DOHH2 (cell line): ENCODE results near the gene APBA2.

Source experiments
- H3F3A ChIP-seq: fragments of 200-600 bp; sonication (generic), shearing (Covaris generic); 2 replicates; pipeline ENCODE4 v1.6.0; 2016; ENCODE audit warnings: antibody characterized with exemption, mild to moderate bottlenecking; ENCODE audit not compliant: control insufficient read depth, insufficient read depth
- H3K27ac ChIP-seq: fragments of 200-600 bp; sonication (generic); 2 replicates; pipeline ENCODE4 v1.5.1; 2014; ENCODE audit warnings: low read depth, mild to moderate bottlenecking, low read length, moderate library complexity
- H3K27me3 ChIP-seq: fragments of 200-600 bp; sonication (generic); 2 replicates; pipeline ENCODE4 v1.6.1; 2014; ENCODE audit warnings: mild to moderate bottlenecking, low read length, mixed read lengths; ENCODE audit not compliant: control insufficient read depth
- H3K36me3 ChIP-seq: fragments of 200-600 bp; sonication (generic); 2 replicates; pipeline ENCODE4 v1.6.1; 2014; ENCODE audit warnings: mild to moderate bottlenecking, low read length, moderate library complexity, mixed read lengths; ENCODE audit not compliant: control insufficient read depth
- H3K4me1 ChIP-seq: fragments of 200-600 bp; sonication (generic); 2 replicates; pipeline ENCODE4 v1.6.1; 2014; ENCODE audit warnings: mild to moderate bottlenecking, low read length, mixed read lengths; ENCODE audit not compliant: control insufficient read depth
- H3K4me2 ChIP-seq: fragments of 200-600 bp; sonication (generic); 2 replicates; pipeline ENCODE4 v1.6.0; 2014; ENCODE audit warnings: mild to moderate bottlenecking, low read length, moderate library complexity
- H3K4me3 ChIP-seq: fragments of 200-600 bp; sonication (generic); 2 replicates; pipeline ENCODE4 v1.5.1; 2014; ENCODE audit warnings: mild to moderate bottlenecking, low read length, mixed read lengths
- H3K79me2 ChIP-seq: fragments of 200-600 bp; sonication (generic); 2 replicates; pipeline ENCODE4 v1.6.1; 2014; ENCODE audit warnings: mild to moderate bottlenecking, low read length, mixed read lengths; ENCODE audit not compliant: control insufficient read depth
- H3K9me2 ChIP-seq: fragments of 200-600 bp; sonication (generic); replicated peaks from 2 replicates; pipeline ENCODE4 v1.6.1; 2014; ENCODE audit warnings: mild to moderate bottlenecking, low read length, mixed read lengths; ENCODE audit not compliant: control insufficient read depth
- H3K9me3 ChIP-seq: fragments of 200-600 bp; sonication (generic); 2 replicates; pipeline ENCODE4 v1.6.1; 2014; ENCODE audit warnings: antibody characterized with exemption, low read length, mixed read lengths; ENCODE audit not compliant: control insufficient read depth, insufficient read depth
- H4K20me1 ChIP-seq: fragments of 200-600 bp; sonication (generic); 2 replicates; pipeline ENCODE4 v1.6.0; 2014; ENCODE audit warnings: low read depth, mild to moderate bottlenecking, antibody characterized with exemption, low read length, moderate library complexity; ENCODE audit not compliant: control insufficient read depth, insufficient read depth
- CTCF ChIP-seq: fragments of 200-600 bp; sonication (generic); IDR thresholded peaks from one replicate; pipeline ENCODE4 v1.5.1; 2014; ENCODE audit warnings: antibody characterized with exemption, mild to moderate bottlenecking, low read depth, low read length; ENCODE audit not compliant: poor library complexity, severe bottlenecking
- EZH2phosphoT487 ChIP-seq: fragments of 200-600 bp; sonication (generic); IDR thresholded peaks from 2 replicates; pipeline ENCODE4 v1.6.1; 2017; ENCODE audit warnings: borderline replicate concordance, mild to moderate bottlenecking, antibody characterized with exemption, low read length, moderate library complexity, mixed read lengths

Gene APBA2

GRCh38 chr15:28991236-28992171 is 105.7 kb downstream of the APBA2 start:
- Histone ChIP-seq H3K36me3 (no peaks in the 10 kb centered on the region), H3K27ac (no peak overlapping the region), H3K79me2 (no peaks in the 10 kb centered on the region), H3K9me3 (no peaks in the 10 kb centered on the region), H3K4me1 (no peaks in the 10 kb centered on the region), H3K4me3 (no peak overlapping the region), H3K9me2 (no peaks in the 10 kb centered on the region), H3K27me3 (no peaks in the 10 kb centered on the region), H3F3A (no peaks in the 10 kb centered on the region), H4K20me1 (no peaks in the 10 kb centered on the region), H3K4me2 (no peak overlapping the region)
- TF ChIP-seq CTCF = no peak

GRCh38 chr15:28992336-28992864 is 106.6 kb downstream of the APBA2 start:
- H4K20me1 ChIP-seq = no peaks in the 10 kb centered on the region
- no peaks in the 10 kb centered on the region for H3K27me3 ChIP-seq
- H3K79me2 ChIP-seq = no peaks in the 10 kb centered on the region
- no peaks in the 10 kb centered on the region for H3K36me3 ChIP-seq
- no peak overlapping the region for H3K4me3 ChIP-seq
- H3K9me3 ChIP-seq = no peaks in the 10 kb centered on the region
- no peak overlapping the region for H3K4me2 ChIP-seq
- no peak overlapping the region for H3K27ac ChIP-seq
- H3K9me2 ChIP-seq = no peaks in the 10 kb centered on the region
- no peak for TF ChIP-seq CTCF
- no peak for TF ChIP-seq EZH2phosphoT487
- H3F3A ChIP-seq = no peaks in the 10 kb centered on the region
- no peaks in the 10 kb centered on the region for H3K4me1 ChIP-seq

- H3F3A ChIP-seq = no peaks in the 10 kb centered on the region
- H3K4me1 ChIP-seq = no peaks in the 10 kb centered on the region
- no peak overlapping the region for H3K4me2 ChIP-seq
- H3K79me2 ChIP-seq = no peaks in the 10 kb centered on the region
- H3K4me3 ChIP-seq = no peak overlapping the region
- H4K20me1 ChIP-seq = no peaks in the 10 kb centered on the region
- H3K9me3 ChIP-seq = no peaks in the 10 kb centered on the region
- H3K9me2 ChIP-seq = no peaks in the 10 kb centered on the region
- no peaks in the 10 kb centered on the region for H3K27me3 ChIP-seq
- TF ChIP-seq EZH2phosphoT487 = no peak
- TF ChIP-seq CTCF = no peak
- no peaks in the 10 kb centered on the region for H3K36me3 ChIP-seq
- no peak overlapping the region for H3K27ac ChIP-seq
These were observed 107.4 kb downstream of the APBA2 start for GRCh38 chr15:28993051-28993719.
